GM21717 (cell line): Measurements from ENCODE around the gene ARF1.

ENCODE experiments used
- ATAC-seq: cut with Tn5 transposase; IDR thresholded peaks from one replicate; pipeline ENCODE4 v1.9.1; 2021; ENCODE audit warnings: mild to moderate bottlenecking, moderate library complexity; ENCODE audit not compliant: unreplicated experiment

Gene ARF1

DNA sequence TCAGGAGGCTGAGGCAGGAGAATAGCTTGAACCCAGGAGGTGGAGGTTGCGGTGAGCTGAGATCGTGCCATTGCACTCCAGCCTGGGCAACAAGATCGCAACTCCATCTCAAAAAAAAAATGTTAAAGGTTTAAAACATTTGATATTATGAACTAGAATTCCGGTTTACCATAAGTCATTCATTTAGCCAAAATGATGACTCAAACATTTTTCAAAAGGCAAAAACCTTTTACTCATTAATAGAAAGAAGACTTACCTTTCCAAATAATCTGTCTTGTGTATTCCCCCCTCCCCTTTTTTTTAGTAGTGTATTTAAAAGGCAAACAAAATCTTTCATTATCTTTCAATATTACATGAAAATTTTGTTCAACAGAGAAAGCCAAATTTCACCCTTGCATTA lies 34.8 kb downstream of the ARF1 start:
- no peak for ATAC-seq

- no peak for ATAC-seq
These were observed 35.5 kb downstream of the ARF1 start for GRCh38 chr1:228118040-228118439.

- no peak for ATAC-seq
These were observed 37.8 kb downstream of the ARF1 start for GRCh38 chr1:228120351-228120750.

GRCh38 chr1:228120857-228121489 lies 38.5 kb downstream of the ARF1 start:
- ATAC-seq: no peak

- ATAC-seq: no peak
These were observed 40.5 kb downstream of the ARF1 start for GRCh38 chr1:228122921-228123441.

DNA sequence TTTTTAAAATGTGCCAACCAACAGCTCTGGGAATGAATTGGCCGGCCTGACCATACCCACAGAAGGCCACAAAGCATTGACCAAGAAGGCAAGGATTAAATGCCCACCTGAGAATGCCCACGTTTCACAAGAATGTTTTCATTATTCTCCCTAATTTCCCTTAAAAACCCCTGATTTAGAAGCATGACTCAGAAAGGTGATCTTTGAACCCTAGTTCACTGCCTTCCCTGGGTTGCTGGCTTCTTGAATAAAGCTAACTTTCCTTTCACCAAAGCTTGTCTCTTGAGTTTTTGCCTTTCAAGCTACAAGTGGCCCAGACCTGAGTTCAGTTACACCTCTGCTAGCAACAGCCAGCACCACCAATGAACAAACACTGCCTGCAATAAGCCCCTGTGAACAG lies 41.0 kb downstream of the ARF1 start:
- no peak for ATAC-seq

- no peak for ATAC-seq
These were observed 42.7 kb downstream of the ARF1 start for GRCh38 chr1:228125185-228125584.

GRCh38 chr1:228131766-228132165 lies 49.3 kb downstream of the ARF1 start:
- ATAC-seq: no peak

DNA sequence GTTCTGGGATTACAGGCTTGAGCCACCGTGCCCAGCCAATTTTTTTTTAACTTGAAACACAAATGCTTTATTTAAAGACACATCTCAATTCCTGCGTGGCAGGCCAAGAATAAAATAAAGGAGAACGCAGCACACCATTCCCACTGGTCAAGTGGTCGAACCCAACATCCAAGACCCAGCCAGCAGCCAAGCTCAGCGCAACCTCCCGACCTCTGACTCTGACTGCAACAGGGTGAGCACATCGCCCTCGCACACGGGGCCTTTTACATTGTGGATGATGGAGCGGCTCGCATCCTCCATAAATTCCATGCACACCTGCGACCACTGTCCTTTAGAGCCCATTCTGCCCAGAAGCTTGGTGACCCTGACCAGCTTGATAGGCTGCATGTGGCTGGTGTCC lies 52.1 kb downstream of the ARF1 start:
- no peak for ATAC-seq

DNA sequence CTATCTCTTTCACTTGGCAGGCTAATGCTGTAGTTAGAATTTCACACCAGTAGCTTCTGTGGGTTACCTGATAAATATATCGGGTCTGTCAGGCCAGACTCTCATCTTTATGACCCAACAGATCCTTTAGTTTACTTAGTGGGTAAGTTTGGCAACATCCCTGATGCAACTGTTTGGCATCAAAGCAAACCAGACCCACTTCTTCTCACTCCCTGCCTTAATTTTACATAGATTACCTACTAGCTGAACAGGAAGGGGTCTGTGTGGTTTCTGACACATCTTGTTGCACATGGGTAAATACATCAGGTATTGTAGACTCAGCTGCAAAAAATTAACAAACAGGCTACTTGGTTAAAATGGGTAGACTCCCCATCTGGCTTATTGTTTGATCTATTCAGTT lies 54.4 kb downstream of the ARF1 start:
- no peak for ATAC-seq

DNA sequence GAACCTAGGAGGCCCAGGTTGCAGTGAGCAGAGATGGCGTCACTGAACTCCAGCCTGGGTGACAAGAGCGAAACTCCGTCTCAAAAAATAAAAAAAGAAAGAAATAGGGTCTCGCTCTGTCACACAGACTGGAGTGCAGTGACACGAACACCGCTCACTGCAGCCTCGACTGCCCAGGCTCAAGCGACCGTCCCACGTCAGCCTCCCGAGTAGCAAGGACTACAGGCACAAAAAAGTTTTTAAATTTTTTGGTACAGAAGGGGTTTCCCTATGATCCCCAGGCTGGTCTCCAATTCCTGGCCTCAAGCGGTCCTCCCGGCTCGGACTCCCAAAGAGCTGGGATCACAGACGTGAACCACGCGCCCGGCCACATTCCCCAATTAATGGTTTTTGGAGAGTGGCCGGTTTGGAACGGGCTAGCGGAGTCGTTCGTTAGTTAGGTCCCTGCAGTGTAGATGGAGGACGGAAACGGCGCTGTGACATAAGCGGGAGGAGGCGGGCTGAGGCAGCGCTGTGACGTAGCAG lies 57.0 kb downstream of the ARF1 start:
- ATAC-seq: no peak

DNA sequence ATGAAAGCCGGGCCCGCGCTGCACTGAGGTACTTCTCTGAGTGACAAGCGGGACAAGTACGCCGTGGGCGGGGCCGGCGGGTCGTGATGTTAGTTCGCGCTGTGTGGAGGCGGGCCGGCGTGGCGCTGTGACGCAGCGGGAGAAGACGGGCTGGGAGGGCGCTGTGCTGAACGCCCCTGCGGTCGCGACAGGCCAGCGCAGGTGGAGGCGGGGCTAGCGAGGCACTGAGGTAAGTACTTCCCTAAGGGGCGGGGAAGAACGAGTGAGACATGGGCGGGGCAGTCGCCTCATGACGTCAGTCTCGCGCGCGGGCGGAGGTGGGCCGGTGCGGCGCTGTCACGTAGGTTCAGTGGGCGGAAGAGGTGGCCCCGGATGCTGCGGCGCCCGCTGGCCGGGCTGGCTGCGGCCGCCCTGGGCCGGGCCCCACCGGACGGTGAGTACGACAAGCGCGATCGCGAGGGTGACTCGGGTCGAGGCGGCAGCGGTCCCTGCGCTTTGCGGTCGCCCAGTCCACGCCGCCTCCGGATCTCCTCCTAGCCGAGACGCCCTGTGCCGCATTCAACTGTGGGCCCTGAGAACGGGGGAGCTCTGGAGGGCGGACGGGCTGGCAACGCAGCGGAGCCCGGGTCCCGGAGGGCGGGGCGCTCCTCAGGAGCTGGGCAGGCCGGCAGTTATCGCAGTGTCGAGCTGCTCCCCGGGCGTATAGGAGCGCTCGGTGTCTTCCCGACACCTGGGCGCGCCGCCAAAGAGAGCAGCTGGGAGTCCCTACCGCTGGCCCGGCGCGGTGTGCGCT lies 57.6 kb downstream of the ARF1 start, which contains the start of gene GUK1:
Gene GUK1 (plus strand): TSS at position 349 of the 793 bp plus-strand sequence. CDS start 24 bp downstream, at position 373.
- peak; percentile 91 for ATAC-seq

DNA sequence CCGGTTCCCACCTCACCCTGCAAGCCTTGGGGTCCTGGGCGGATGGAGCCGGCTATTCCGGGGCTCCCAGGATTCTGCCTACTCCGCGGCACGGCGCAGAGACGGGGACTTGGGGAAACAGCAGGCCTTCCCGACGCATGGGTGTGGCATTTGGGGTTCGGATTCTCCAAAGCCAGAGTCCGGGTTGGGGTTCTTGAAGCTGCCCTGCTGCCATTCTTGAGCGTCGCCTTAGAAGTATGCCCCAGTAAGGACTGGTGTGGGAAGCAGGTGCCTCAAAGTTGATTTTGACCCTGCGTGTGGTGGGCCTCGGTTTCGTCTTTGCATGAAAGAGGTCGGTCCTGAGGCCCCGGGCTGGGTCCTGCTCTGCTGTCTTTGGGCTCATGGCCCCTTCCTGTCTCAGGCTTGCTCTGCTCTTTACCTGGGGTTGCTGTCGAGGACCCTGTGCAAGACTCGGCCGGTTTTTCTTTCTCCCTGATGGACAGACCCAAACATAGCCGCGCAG lies 58.3 kb downstream of the ARF1 start:
- no peak for ATAC-seq

- ATAC-seq: no peak
These were observed 58.9 kb downstream of the ARF1 start for GRCh38 chr1:228141226-228142044.

DNA sequence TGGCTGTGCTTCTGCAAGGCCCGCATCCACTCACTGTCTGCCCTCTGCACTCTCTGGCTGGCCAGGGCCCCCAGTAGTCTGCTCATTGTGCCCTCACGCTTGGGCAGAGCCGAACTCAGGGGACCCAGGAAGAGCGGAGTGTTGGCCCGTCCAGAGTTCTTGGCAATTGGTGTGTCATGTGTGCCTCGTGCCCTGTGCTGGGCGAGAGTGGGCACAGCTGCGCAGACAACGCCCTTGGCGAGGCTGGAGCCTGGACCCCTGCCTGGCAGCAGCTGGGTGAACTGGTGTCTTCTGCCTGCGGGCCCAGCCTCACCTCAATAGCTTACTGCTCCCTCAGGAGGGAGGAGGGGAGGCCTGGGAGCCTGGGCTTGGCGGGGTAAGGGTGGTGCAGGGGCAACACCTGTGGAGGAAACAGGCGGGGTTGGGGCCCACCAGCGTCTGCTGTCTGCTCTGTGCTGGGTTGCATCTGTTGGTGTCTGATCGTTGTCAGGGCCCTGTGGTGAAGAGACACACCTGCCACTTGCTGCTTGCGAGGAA lies 59.7 kb downstream of the ARF1 start:
- ATAC-seq: no peak

- ATAC-seq: no peak
These were observed 60.2 kb downstream of the ARF1 start for GRCh38 chr1:228142701-228143136.

DNA sequence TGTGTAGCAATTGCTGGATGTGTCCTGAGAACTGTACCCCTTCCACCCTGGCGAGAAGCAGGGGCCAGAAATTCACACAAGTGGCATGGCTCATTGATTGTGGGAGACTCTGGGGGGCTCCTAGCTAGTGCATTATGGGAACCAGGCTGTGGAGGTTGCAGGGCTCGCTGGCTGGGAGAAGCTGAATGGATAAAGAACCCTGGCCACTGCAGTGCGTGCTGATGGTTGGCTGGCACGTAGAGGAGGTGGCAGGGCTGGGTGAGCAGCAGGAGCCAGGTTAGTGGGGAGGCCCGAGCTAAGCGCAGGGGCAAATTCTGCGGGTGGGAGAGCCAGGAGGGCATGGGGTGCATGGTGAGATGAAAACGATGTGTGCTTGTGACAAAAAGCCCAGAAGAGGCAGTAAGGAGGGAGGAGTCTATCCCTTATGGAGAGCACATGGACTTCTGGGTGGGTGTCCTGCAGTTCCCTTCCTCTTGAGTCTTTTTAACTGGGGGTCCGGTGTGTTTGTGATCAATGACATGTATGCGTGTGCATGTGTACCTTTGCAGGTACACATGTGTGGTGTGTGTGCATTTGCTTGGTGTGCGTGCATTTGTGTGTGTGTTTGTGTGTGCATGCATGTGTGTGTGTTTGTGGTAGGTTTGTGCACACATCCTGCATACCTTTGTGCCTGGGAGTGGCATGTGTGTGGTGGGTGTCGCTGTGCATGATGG lies 61.1 kb downstream of the ARF1 start:
- ATAC-seq: no peak

GRCh38 chr1:228144193-228144992 lies 61.9 kb downstream of the ARF1 start:
- ATAC-seq: no peak

GRCh38 chr1:228144993-228145343 lies 62.5 kb downstream of the ARF1 start:
- no peak for ATAC-seq
